OCI-LY3 (cell line): ENCODE results near the gene SPSB1.

ENCODE experiments used
- EZH2phosphoT487 ChIP-seq: fragments of 200-600 bp; shearing (Covaris generic); IDR thresholded peaks from 2 replicates; pipeline ENCODE4 v1.6.1; 2018; ENCODE audit warnings: antibody characterized with exemption, mixed run types, low read depth
- TF ChIP-seq, protein P1 (sequence below): fragments of 200-600, 300-600 bp; sonication (generic); IDR thresholded peaks from 2 replicates; pipeline ENCODE4 v1.5.1; 2014; ENCODE audit warnings: antibody characterized with exemption, low read length, low read depth

DNA sequence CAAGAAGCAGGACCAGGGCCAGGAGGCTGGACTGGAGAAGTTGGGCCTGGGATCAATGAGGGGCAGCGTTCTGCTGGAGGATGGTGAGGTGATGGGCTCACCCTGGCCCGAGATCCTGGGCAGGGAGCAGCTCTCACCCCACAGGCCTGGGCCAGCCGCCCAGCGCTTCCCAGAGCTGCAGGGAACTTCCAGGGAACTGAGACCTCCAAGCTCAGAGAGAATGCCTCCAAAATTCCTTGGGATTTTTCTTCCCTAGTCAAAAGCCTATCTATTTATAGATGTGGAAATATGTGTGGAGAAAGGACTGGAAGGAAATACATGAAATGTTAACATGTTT is 121.2 kb downstream of the SPSB1 start:
- TF ChIP-seq, protein P1, sequence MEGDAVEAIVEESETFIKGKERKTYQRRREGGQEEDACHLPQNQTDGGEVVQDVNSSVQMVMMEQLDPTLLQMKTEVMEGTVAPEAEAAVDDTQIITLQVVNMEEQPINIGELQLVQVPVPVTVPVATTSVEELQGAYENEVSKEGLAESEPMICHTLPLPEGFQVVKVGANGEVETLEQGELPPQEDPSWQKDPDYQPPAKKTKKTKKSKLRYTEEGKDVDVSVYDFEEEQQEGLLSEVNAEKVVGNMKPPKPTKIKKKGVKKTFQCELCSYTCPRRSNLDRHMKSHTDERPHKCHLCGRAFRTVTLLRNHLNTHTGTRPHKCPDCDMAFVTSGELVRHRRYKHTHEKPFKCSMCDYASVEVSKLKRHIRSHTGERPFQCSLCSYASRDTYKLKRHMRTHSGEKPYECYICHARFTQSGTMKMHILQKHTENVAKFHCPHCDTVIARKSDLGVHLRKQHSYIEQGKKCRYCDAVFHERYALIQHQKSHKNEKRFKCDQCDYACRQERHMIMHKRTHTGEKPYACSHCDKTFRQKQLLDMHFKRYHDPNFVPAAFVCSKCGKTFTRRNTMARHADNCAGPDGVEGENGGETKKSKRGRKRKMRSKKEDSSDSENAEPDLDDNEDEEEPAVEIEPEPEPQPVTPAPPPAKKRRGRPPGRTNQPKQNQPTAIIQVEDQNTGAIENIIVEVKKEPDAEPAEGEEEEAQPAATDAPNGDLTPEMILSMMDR, result no peak
- TF ChIP-seq EZH2phosphoT487, result no peak
